ENCODE data around the gene KCNQ1. TPM values are rescaled to one million over a fixed set of nuclear protein-coding genes. Genes with fewer than 3 reads are reported as not detected.
"Not testable (repeated sequence)": the region's sequence is repeated elsewhere in the genome, so short reads cannot be mapped to it uniquely, and the experiment has no call there.

KCNQ1 gene
- total RNA-seq, 4 donors from 2014 or later = 2.6 to 12.7 (median 4.9) TPM

GRCh38 chr11:2612884-2613571, 168.2 kb downstream of the KCNQ1 start:
- whole genome bisulfite sequencing, 2 donors (ENCODE audit: low coverage in 1 of 2) = 82 to 89% methylated on average over 3 to 4 of the region's 4 CpGs
- Histone ChIP-seq H3K4me1 (no peaks in the 10 kb centered on the region), H3K4me3 (no peak overlapping the region), H3K9me3 (peaks cover 0 to 26% (median 0%) of the 10 kb centered on the region in 3 donors), H3K36me3 (no peaks in the 10 kb centered on the region), H3K27ac (no peak overlapping the region), H3K27me3 (no peaks in the 10 kb centered on the region)
- no peak for TF ChIP-seq POLR2A (IDR thresholded peaks at IDR 0.05)
- TF ChIP-seq EP300 (IDR thresholded peaks at IDR 0.05) = no peak
- no peak for TF ChIP-seq POLR2AphosphoS5 (IDR thresholded peaks at IDR 0.05)
- TF ChIP-seq CTCF (IDR thresholded peaks at IDR 0.05) = no peak
- ATAC-seq = no peak

- TF ChIP-seq POLR2A (IDR thresholded peaks at IDR 0.05) (no peak), EP300 (IDR thresholded peaks at IDR 0.05) (no peak), POLR2AphosphoS5 (IDR thresholded peaks at IDR 0.05) (no peak), CTCF (IDR thresholded peaks at IDR 0.05) (no peak)
- ATAC-seq = no peak
- H3K4me1 ChIP-seq = no peaks in the 10 kb centered on the region
- H3K36me3 ChIP-seq = no peaks in the 10 kb centered on the region
- H3K9me3 ChIP-seq = peaks cover 0 to 5% (median 0%) of the 10 kb centered on the region in 3 donors
- H3K4me3 ChIP-seq = no peak overlapping the region
- 24 to 30% methylated on average over 3 of the region's 3 CpGs for WGBS, 2 donors (ENCODE audit: low coverage in 1 of 2)
- no peak overlapping the region for H3K27ac ChIP-seq
- no peaks in the 10 kb centered on the region for H3K27me3 ChIP-seq
Observed at GRCh38 chr11:2621894-2622293, 177.1 kb downstream of the KCNQ1 start.

- no peak for TF ChIP-seq CTCF (IDR thresholded peaks at IDR 0.05)
- TF ChIP-seq POLR2A (IDR thresholded peaks at IDR 0.05) = no peak
- no peak for TF ChIP-seq POLR2AphosphoS5 (IDR thresholded peaks at IDR 0.05)
- no peak for TF ChIP-seq EP300 (IDR thresholded peaks at IDR 0.05)
- Histone ChIP-seq H3K36me3 (no peaks in the 10 kb centered on the region), H3K9me3 (peaks cover 0 to 27% (median 0%) of the 10 kb centered on the region in 3 donors), H3K27me3 (no peaks in the 10 kb centered on the region), H3K27ac (no peak overlapping the region), H3K4me1 (no peaks in the 10 kb centered on the region), H3K4me3 (no peak overlapping the region)
- no peak for ATAC-seq
- 29 to 50% methylated on average over 2 of the region's 3 CpGs for WGBS, 2 donors (ENCODE audit: low coverage in 1 of 2)
Observed at GRCh38 chr11:2625183-2625582, 180.4 kb downstream of the KCNQ1 start.

GRCh38 chr11:2630679-2631078, 185.9 kb downstream of the KCNQ1 start:
- Histone ChIP-seq H3K4me1 (no peaks in the 10 kb centered on the region), H3K36me3 (no peaks in the 10 kb centered on the region), H3K4me3 (no peak overlapping the region), H3K9me3 (peaks cover 0 to 74% (median 0%) of the 10 kb centered on the region in 3 donors), H3K27me3 (no peaks in the 10 kb centered on the region), H3K27ac (no peak overlapping the region)
- TF ChIP-seq POLR2A (IDR thresholded peaks at IDR 0.05) (no peak), EP300 (IDR thresholded peaks at IDR 0.05) (no peak), CTCF (IDR thresholded peaks at IDR 0.05) (no peak), POLR2AphosphoS5 (IDR thresholded peaks at IDR 0.05) (no peak)
- no peak for ATAC-seq
- WGBS, 2 donors (ENCODE audit: low coverage in 1 of 2) = 100% methylated on average over 1 of the region's 1 CpG

- no peak for TF ChIP-seq POLR2A (IDR thresholded peaks at IDR 0.05)
- no peaks in the 10 kb centered on the region for H3K36me3 ChIP-seq
- no peak for ATAC-seq
- no peak overlapping the region for H3K27ac ChIP-seq
- H3K4me1 ChIP-seq = no peaks in the 10 kb centered on the region
- 70% methylated on average over 1 of the region's 1 CpG; no CpG with 5 or more reads in 1 of the 2 donors for WGBS, 2 donors (ENCODE audit: low coverage in 1 of 2)
- no peaks in the 10 kb centered on the region for H3K27me3 ChIP-seq
- H3K4me3 ChIP-seq = no peak overlapping the region
- peaks cover 0 to 74% (median 0%) of the 10 kb centered on the region in 3 donors for H3K9me3 ChIP-seq
Observed at GRCh38 chr11:2631161-2631560, 186.4 kb downstream of the KCNQ1 start.

- not testable (repeated sequence) for H3K4me3 ChIP-seq, H3K27ac ChIP-seq, H3K27me3 ChIP-seq, H3K4me1 ChIP-seq, H3K36me3 ChIP-seq, ATAC-seq
- peaks cover 0 to 81% (median 0%) of the 10 kb centered on the region in 3 donors for H3K9me3 ChIP-seq
- WGBS, 2 donors (ENCODE audit: low coverage in 1 of 2) = 73% methylated on average over 2 of the region's 13 CpGs; no CpG with 5 or more reads in 1 of the 2 donors
Observed at GRCh38 chr11:2639763-2640162, 195.0 kb downstream of the KCNQ1 start.

Measured in gastroesophageal sphincter (tissue), 4 donors.